HG03066 (cell line): ENCODE measurements around the gene FBXL13.
"Not testable (repeated sequence)": the region's sequence is repeated elsewhere in the genome, so short reads cannot be mapped to it uniquely, and the experiment has no call there.

ENCODE experiments used
- ATAC-seq: cut with Tn5 transposase; IDR thresholded peaks from one replicate; pipeline ENCODE4 v1.9.1; 2021; ENCODE audit warnings: low read depth; ENCODE audit not compliant: unreplicated experiment

FBXL13 gene

DNA sequence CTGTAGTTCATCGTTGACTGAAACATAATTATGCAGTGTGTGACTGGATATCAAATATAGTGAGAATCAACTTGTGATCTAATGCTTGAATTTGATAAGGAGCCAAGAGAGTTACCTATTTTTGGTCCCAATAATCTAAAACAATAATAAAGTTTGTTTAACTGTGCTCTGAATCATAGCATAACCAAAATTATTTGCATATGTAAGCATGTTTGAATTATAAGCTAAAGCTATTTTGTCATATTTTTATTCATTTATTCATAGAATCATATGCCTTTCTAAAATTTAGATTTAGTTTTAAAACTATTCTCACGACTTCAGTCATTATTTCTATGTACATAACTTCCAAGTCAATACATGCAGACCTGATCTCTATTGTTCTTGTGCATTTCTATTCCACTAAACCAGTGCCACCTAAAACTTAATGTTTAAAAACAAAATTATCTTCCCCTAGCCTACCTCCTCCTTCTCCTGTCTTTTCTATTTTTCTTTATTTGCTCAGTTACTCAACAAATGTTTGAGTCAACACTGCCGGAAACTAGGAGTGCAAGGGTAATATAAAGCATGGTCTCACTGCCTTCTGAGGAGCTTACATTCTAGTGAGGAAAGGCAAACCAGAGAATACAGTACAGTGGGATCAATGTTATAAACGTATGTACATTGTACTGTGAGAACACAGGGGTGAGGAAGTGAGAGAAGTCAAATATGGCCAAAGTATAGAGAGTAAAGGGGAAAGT lies 284.1 kb downstream of the FBXL13 start:
- not testable (repeated sequence) for ATAC-seq

GRCh38 chr7:102788770-102789169 lies 285.8 kb downstream of the FBXL13 start:
- not testable (repeated sequence) for ATAC-seq

- not testable (repeated sequence) for ATAC-seq
These were observed 293.7 kb downstream of the FBXL13 start for GRCh38 chr7:102780926-102781325.

DNA sequence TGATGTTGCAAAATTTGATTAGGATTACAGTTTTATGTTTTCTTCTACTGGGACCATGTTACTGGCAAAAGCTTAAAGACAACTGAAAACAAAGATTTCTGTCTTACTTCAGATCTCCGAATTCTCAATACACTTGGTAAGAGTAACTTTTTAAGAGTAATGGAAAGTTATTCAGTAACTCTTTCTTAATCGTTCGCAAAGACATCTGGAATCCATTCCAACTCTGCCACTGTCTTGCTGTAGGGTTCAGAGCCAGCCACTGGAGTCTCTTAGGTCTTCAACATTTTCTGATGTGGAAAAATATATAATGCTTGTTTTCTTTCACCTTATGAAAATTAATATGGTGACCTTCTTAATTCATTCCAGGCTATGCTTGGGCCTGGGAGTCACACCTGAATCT lies 295.9 kb downstream of the FBXL13 start:
- not testable (repeated sequence) for ATAC-seq

DNA sequence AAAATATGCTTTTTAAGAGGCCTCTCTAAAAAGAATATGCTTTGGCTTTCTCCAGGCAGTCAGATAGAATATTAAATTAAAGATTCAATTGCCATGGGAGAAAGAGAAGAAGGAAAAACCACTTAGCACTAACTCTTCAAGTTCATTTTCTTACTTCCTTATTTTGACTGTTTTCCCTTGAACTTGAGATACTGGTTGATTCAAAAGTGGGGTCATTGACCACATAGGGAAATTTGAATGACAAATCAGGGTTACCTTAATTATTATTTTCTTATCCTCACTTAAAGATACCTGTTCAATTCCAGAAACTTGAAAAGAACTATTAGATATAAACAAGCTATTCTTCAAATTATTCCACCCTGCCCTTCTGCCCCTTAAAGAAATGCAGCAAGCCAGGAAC lies 298.4 kb downstream of the FBXL13 start:
- not testable (repeated sequence) for ATAC-seq

- ATAC-seq = peak; percentile 57
These were observed 304.1 kb downstream of the FBXL13 start for GRCh38 chr7:102770467-102770866.

DNA sequence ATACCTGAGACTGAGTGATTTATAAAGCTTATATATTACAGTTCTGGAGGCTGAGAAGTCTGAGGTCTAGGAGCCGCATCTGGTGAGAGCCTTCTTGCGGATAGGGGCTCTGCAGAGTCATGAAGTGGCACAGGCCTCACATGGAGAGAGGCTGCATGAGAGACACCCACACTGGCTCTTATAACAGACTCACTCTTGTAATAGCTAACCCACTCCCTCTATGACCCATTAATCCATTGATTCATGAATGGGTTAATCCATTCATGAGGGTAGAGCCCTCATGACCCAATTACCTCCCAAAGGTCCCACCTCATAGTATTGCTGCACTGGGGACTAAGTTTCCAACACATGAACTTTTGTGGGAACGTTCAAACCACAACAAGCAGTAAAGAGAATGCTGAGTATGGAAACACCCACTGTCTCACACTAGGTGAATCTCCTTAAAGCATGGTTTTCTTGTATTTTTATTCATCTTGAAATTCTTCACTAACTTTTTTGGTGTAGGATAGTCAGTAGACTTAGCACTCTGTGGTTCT lies 304.9 kb downstream of the FBXL13 start:
- not testable (repeated sequence) for ATAC-seq

DNA sequence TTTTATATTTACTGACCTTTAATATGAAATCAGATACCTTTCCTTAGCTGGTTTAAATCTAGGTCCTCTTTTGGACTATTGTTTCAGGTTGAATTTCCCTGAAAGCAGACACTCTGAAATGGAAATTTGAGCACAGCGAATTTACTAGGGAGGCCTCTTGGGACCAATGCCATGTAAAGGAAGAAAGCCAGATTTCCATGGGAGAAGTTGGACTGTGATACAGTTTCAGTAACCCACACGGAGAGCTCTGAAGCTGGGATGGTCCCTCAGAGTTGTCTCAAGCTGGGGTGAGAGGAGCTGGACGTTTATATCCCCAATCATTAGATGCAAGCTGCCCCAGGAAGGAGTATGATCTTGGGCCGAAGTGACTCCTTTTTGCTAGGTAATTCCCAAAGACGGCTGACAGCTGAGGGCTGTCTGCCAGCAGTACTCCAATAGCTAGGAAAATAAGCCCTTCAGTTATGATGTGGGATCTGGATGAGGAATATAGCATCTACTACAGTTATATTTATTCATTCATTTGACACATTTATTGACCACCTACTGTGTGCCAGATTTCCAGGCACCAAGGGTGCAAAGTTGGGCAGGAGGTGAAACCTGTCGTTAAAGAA lies 311.2 kb downstream of the FBXL13 start:
- not testable (repeated sequence) for ATAC-seq
